ENCODE measurements around the gene EIF4H. TPM values are rescaled to one million over a fixed set of nuclear protein-coding genes. Genes with fewer than 3 reads are reported as not detected.

EIF4H gene
- polyA plus RNA-seq, 1 donor (not counting 4 experiments of a cell fraction or from before 2014, with no cell fraction given), result 340 TPM

DNA sequence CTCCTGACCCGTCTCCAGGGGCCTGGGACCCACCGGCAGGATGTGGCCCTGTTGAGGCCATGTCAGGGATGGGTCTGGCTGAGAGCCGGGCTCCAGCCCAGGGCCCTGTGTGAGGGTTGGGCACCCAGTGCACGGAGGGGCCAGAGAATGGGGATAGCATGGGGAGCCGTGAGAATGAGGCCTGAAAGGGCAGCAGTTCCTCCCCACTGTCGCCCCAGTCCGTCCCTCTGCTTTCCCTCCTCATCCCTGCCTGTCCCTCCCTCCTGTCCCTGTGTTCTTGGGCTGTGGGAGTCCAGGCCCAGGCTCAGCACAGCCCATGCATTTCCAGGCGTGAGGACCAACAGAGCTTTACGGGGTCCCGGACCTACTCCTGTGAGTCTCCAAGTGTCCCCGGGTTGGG is 45.3 kb downstream of the EIF4H start:
- H3K4me3 ChIP-seq (ENCODE audit: control insufficient read depth in 2 of 3, extremely low read depth in 1 of 3, insufficient read depth in 2 of 3, low read depth in 1 of 3, low read length in 3 of 3), result no peak overlapping the region
- no peaks in the 10 kb centered on the region for H3K79me2 ChIP-seq (ENCODE audit: control insufficient read depth, insufficient read depth, low read length)
- H3K9ac ChIP-seq (ENCODE audit: control insufficient read depth, extremely low read depth, insufficient read depth, low read length), result no peak overlapping the region
- H3K36me3 ChIP-seq (ENCODE audit: control insufficient read depth in 2 of 2, extremely low read depth in 1 of 2, insufficient read depth in 2 of 2, low read length in 2 of 2), result peaks cover 0 to 1% of the 10 kb centered on the region in 2 experiments
- DNase-seq (ENCODE audit: low read depth, low spot score) (no peak), FAIRE-seq (no peak)
- no peak overlapping the region for H2AFZ ChIP-seq (ENCODE audit: control insufficient read depth, low read length)
- H3K4me2 ChIP-seq (ENCODE audit: control insufficient read depth, extremely low read depth, insufficient read depth, low read depth, low read length), result no peak overlapping the region
- dilution Hi-C loops (cut with MboI; ENCODE audit: extremely low pct_ligation_motif_present, low sequenced_read_pairs), result no loop called here
- H3K4me1 ChIP-seq (ENCODE audit: control insufficient read depth, extremely low read depth, insufficient read depth, low read length), result no peaks in the 10 kb centered on the region
- TF ChIP-seq, protein P1, sequence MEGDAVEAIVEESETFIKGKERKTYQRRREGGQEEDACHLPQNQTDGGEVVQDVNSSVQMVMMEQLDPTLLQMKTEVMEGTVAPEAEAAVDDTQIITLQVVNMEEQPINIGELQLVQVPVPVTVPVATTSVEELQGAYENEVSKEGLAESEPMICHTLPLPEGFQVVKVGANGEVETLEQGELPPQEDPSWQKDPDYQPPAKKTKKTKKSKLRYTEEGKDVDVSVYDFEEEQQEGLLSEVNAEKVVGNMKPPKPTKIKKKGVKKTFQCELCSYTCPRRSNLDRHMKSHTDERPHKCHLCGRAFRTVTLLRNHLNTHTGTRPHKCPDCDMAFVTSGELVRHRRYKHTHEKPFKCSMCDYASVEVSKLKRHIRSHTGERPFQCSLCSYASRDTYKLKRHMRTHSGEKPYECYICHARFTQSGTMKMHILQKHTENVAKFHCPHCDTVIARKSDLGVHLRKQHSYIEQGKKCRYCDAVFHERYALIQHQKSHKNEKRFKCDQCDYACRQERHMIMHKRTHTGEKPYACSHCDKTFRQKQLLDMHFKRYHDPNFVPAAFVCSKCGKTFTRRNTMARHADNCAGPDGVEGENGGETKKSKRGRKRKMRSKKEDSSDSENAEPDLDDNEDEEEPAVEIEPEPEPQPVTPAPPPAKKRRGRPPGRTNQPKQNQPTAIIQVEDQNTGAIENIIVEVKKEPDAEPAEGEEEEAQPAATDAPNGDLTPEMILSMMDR (optimal IDR thresholded peaks at IDR 0.05 in 1 of 3, IDR thresholded peaks at IDR 0.05 in 1 of 3, conservative IDR thresholded peaks at IDR 0.05 in 1 of 3; ENCODE audit: extremely low read depth in 1 of 3, insufficient read depth in 2 of 3, low read length in 3 of 3), result no peak
- no peak for TF ChIP-seq EZH2 (IDR thresholded peaks at IDR 0.05; ENCODE audit: low read length)
- no peaks in the 10 kb centered on the region for H3K27me3 ChIP-seq (ENCODE audit: control insufficient read depth, extremely low read depth, insufficient read depth, low read length)
- H3K27ac ChIP-seq (ENCODE audit: control insufficient read depth, insufficient read depth, low read length), result no peak overlapping the region
- H3K9me1 ChIP-seq (ENCODE audit: control insufficient read depth, extremely low read depth, insufficient read depth, low read length), result no peaks in the 10 kb centered on the region
- H4K20me1 ChIP-seq (ENCODE audit: control insufficient read depth, extremely low read depth, insufficient read depth, low read length), result no peaks in the 10 kb centered on the region
- H3K9me3 ChIP-seq (ENCODE audit: control insufficient read depth, low read depth, low read length), result no peaks in the 10 kb centered on the region

DNA sequence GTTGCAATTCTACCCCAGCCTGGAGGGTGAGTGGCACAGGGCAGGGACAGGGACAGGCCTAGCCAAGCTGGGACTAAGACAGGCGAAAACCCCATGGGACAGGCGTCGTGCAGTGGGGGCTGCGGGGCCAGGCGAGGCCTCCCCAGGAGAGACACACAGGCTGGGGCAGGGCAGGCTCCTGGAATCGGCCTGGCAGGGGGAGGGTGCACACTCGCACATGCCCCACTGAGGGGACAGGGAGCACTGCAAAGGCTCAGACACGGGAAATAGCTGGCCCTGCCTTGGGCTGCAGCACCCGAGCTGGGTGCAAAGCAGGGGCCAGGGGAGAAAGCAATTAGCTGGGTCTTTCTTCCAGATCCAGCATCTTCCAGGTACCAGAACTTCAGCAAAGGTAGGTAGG is 46.1 kb downstream of the EIF4H start:
- DNase-seq (ENCODE audit: low read depth, low spot score), result no peak
- no peak overlapping the region for H3K4me3 ChIP-seq (ENCODE audit: control insufficient read depth in 2 of 3, extremely low read depth in 1 of 3, insufficient read depth in 2 of 3, low read depth in 1 of 3, low read length in 3 of 3)
- H3K4me1 ChIP-seq (ENCODE audit: control insufficient read depth, extremely low read depth, insufficient read depth, low read length), result no peaks in the 10 kb centered on the region
- no peaks in the 10 kb centered on the region for H3K9me3 ChIP-seq (ENCODE audit: control insufficient read depth, low read depth, low read length)
- dilution Hi-C loops (cut with MboI; ENCODE audit: extremely low pct_ligation_motif_present, low sequenced_read_pairs), result no loop called here
- H3K4me2 ChIP-seq (ENCODE audit: control insufficient read depth, extremely low read depth, insufficient read depth, low read depth, low read length), result no peak overlapping the region
- no peak for FAIRE-seq
- no peaks in the 10 kb centered on the region for H3K79me2 ChIP-seq (ENCODE audit: control insufficient read depth, insufficient read depth, low read length)
- H3K36me3 ChIP-seq (ENCODE audit: control insufficient read depth in 2 of 2, extremely low read depth in 1 of 2, insufficient read depth in 2 of 2, low read length in 2 of 2), result peaks cover 0 to 1% of the 10 kb centered on the region in 2 experiments
- TF ChIP-seq, protein P1 (optimal IDR thresholded peaks at IDR 0.05 in 1 of 3, IDR thresholded peaks at IDR 0.05 in 1 of 3, conservative IDR thresholded peaks at IDR 0.05 in 1 of 3; ENCODE audit: extremely low read depth in 1 of 3, insufficient read depth in 2 of 3, low read length in 3 of 3), result no peak
- TF ChIP-seq EZH2 (IDR thresholded peaks at IDR 0.05; ENCODE audit: low read length), result no peak
- no peak overlapping the region for H3K9ac ChIP-seq (ENCODE audit: control insufficient read depth, extremely low read depth, insufficient read depth, low read length)
- no peak overlapping the region for H2AFZ ChIP-seq (ENCODE audit: control insufficient read depth, low read length)
- no peak overlapping the region for H3K27ac ChIP-seq (ENCODE audit: control insufficient read depth, insufficient read depth, low read length)
- H3K27me3 ChIP-seq (ENCODE audit: control insufficient read depth, extremely low read depth, insufficient read depth, low read length), result no peaks in the 10 kb centered on the region
- no peaks in the 10 kb centered on the region for H4K20me1 ChIP-seq (ENCODE audit: control insufficient read depth, extremely low read depth, insufficient read depth, low read length)
- H3K9me1 ChIP-seq (ENCODE audit: control insufficient read depth, extremely low read depth, insufficient read depth, low read length), result no peaks in the 10 kb centered on the region

Measured in keratinocyte (primary cell).